ENCODE results near the gene TMEM115. TPM values are rescaled to one million over a fixed set of nuclear protein-coding genes. Genes with fewer than 3 reads are reported as not detected.

The TMEM115 gene
- total RNA-seq, 6 donors from 2014 or later: 39.8 to 68.1 (median 46.5) TPM

DNA sequence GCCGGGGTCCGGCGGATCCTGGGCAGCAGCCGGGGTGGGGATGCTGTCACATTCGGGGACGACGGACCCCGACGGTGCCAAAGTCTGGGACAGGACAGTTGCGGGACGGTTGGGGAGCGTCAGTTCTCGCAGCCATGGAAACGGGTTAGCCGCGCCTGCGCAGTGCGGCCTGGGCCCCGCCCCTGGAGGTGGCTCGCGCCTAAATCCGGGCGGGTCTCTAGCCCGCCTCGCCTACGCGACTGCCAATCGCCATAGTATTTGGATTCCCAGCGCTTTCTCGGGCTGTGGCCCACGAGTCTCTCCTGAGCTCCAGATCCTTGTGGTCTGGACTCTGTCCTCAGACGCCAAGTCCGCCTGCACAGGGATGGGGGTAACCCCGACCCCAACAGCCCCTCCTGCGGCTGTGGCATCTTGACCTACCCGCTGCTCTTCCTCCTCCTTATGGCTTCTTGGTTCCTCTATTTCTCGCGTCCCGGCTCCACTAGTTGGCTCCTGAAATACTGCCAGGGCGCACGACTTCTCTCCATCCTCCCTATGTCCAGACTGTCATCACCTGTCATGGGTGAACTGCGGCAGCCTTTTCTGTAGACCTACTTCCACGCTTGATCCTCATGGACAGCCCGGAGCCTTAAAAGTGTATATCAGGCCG is 13.6 kb downstream of the TMEM115 start, which contains the start of gene ZMYND10:
ZMYND10 (minus strand) TSS at position 147 of the 649 bp plus-strand sequence. CDS start 153 bp downstream, outside the sequence.
- peak; percentile 73 to 96 for DNase-seq
- H3K9me3 ChIP-seq: no peaks in the 10 kb centered on the region
- H3K27ac ChIP-seq: peak within 1 kb of the TSS in 1 of 4 donors; percentile 7
- peak; percentile 23 to 68 for ATAC-seq (ENCODE audit: low FRiP score in 2 of 2)
- no peaks in the 10 kb centered on the region for H3K27me3 ChIP-seq
- H3K4me3 ChIP-seq: peak within 1 kb of the TSS; percentile 13 to 45 (median 36)
- TF ChIP-seq POLR2A (IDR thresholded peaks at IDR 0.05): peak in 1 of 4 donors; percentile 33
- TF ChIP-seq, protein P1, sequence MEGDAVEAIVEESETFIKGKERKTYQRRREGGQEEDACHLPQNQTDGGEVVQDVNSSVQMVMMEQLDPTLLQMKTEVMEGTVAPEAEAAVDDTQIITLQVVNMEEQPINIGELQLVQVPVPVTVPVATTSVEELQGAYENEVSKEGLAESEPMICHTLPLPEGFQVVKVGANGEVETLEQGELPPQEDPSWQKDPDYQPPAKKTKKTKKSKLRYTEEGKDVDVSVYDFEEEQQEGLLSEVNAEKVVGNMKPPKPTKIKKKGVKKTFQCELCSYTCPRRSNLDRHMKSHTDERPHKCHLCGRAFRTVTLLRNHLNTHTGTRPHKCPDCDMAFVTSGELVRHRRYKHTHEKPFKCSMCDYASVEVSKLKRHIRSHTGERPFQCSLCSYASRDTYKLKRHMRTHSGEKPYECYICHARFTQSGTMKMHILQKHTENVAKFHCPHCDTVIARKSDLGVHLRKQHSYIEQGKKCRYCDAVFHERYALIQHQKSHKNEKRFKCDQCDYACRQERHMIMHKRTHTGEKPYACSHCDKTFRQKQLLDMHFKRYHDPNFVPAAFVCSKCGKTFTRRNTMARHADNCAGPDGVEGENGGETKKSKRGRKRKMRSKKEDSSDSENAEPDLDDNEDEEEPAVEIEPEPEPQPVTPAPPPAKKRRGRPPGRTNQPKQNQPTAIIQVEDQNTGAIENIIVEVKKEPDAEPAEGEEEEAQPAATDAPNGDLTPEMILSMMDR (IDR thresholded peaks at IDR 0.05): no peak
- 21 to 33% methylated on average over 22 to 44 of the region's 45 CpGs for WGBS, 2 donors
- peaks cover 0 to 15% (median 13%) of the 10 kb centered on the region in 4 donors for H3K36me3 ChIP-seq
- peaks cover 36 to 58% (median 39%) of the 10 kb centered on the region in 4 donors for H3K4me1 ChIP-seq

DNA sequence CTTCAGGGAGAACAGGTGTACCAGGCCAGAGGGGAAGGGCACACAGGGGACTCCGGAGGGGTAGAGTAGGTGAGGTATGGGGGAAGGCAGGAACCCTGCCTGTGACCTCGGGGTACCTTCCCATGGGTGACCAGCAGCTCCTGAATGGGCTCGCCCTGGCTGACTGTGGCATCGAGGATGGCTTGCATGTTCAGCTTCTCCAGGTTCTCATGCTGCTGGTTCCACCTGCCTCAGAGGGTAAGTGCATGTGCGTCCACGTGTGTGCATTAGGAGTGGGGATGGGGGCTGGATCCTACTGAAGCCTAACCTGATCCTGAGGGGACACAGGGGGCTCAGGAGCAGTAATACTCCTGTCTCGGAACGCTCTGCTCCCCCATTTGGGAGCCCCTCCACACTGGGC is 14.3 kb downstream of the TMEM115 start:
- Histone ChIP-seq H3K27ac (no peak overlapping the region), H3K27me3 (no peaks in the 10 kb centered on the region), H3K36me3 (peaks cover 0 to 15% (median 13%) of the 10 kb centered on the region in 4 donors), H3K4me1 (peaks cover 33 to 60% (median 43%) of the 10 kb centered on the region in 4 donors), H3K4me3 (peak overlapping the region in 3 of 4 donors; percentile 31 to 45 (median 41)), H3K9me3 (no peaks in the 10 kb centered on the region)
- no peak for DNase-seq
- TF ChIP-seq, protein P1 (IDR thresholded peaks at IDR 0.05): no peak
- no peak for TF ChIP-seq POLR2A (IDR thresholded peaks at IDR 0.05)
- TF ChIP-seq EP300 (IDR thresholded peaks at IDR 0.05): no peak
- no peak for TF ChIP-seq POLR2AphosphoS5 (IDR thresholded peaks at IDR 0.05)
- 86 to 87% methylated on average over 2 to 8 of the region's 8 CpGs for WGBS, 2 donors
- ATAC-seq (ENCODE audit: low FRiP score in 2 of 2): no peak

DNA sequence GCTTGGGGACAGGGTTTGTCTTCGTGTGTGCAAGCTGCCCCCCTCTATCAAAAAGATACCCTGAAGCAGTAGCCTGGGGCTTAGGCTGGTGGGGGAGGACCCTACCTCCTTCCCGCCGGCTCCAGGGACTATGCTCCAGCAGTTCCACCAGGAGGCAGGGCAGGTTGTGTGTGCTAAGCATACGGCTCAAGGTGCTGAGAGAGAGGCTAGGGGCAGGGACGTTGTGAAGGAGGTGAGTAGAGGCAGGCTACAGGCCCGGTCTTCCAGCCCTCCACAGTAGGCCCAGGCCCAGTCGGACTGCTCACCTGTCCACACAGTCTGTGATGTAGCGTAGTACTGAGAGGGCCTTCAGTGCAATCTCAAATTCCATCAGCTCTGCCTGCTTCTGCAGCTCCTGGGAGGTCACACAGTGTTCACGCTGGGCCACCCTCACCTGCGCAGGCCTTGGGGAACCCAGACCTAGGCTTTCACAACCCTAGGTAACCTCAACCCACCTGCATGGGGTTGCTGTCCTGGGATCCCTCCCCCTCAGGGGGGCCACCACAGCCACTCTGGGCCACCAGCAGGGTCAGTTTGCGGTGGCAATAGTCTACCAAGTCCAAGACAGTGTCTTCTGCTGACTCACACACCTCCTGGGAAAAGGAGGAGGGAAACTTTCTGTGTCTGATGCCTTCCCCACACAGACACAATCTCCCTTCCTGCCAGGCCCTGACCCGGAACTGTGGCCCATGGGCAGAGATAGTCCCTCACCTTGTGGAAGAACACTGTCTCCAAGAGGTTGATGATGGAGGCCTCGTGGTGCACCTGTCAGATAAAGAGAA is 16.3 kb downstream of the TMEM115 start:
- TF ChIP-seq POLR2A (IDR thresholded peaks at IDR 0.05): no peak
- TF ChIP-seq, protein P1 (IDR thresholded peaks at IDR 0.05): no peak
- TF ChIP-seq POLR2AphosphoS5 (IDR thresholded peaks at IDR 0.05): no peak
- no peak for TF ChIP-seq EP300 (IDR thresholded peaks at IDR 0.05)

DNA sequence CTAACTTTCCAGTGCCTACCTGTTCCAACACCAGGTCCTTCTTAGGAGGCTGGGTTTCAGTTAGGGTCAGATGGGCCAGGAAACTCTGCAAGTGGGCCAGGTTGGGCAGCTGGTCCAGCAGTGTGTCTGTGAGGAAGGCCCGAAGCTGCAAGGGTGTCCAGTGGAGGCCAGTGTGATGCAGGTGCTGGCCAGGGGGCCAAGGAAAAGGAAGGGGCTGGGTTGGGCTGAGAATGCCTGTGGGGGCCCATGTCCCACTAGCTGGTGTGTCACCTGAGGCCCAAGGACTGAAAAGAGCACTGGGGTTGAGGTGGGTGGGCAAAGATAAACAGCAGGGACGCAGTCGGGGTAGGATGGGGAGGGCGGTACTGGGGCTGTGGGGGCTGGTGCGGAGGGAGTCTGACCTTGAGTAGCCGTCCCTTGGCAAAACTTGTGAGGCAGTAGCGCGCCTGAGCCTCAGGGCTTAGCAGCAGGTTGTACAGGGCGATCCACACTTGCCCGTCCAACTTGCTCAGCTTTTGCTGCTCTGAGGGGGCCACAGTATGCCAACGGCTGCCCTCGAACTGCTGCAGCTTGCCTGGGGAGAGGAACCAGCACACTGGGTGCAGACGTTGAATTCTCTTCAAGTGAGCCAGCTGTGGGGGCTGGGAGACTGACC is 17.2 kb downstream of the TMEM115 start:
- TF ChIP-seq, protein P1 (IDR thresholded peaks at IDR 0.05): no peak
- TF ChIP-seq EP300 (IDR thresholded peaks at IDR 0.05): no peak
- TF ChIP-seq POLR2A (IDR thresholded peaks at IDR 0.05): no peak
- TF ChIP-seq POLR2AphosphoS5 (IDR thresholded peaks at IDR 0.05): no peak
- DNase-seq (peak in 1 of 2 donors; percentile 40), ATAC-seq (ENCODE audit: low FRiP score in 2 of 2) (no peak)
- Histone ChIP-seq H3K4me1 (peaks cover 37 to 61% (median 54%) of the 10 kb centered on the region in 4 donors), H3K27me3 (no peaks in the 10 kb centered on the region), H3K27ac (peak overlapping the region in 1 of 4 donors; percentile 97), H3K9me3 (no peaks in the 10 kb centered on the region), H3K36me3 (no peaks in the 10 kb centered on the region), H3K4me3 (no peak overlapping the region)
- WGBS, 2 donors: 91 to 93% methylated on average over 10 to 12 of the region's 13 CpGs

More for the DNA sequence above, 16.3 kb downstream of the TMEM115 start:
- Histone ChIP-seq H3K27ac (no peak overlapping the region), H3K4me1 (peaks cover 41 to 63% (median 52%) of the 10 kb centered on the region in 4 donors), H3K9me3 (no peaks in the 10 kb centered on the region), H3K27me3 (no peaks in the 10 kb centered on the region), H3K4me3 (no peak overlapping the region), H3K36me3 (peaks cover 0 to 7% (median 6%) of the 10 kb centered on the region in 4 donors)
- DNase-seq: peak in 1 of 2 donors; percentile 34
- no peak for ATAC-seq (ENCODE audit: low FRiP score in 2 of 2)
- WGBS, 2 donors: 90 to 97% methylated on average over 6 to 13 of the region's 13 CpGs

Data from upper lobe of left lung (tissue), 6 donors.